HG03565 (cell line): ENCODE data around the gene R3HDML.

Experiments used
- ATAC-seq: cut with Tn5 transposase; IDR thresholded peaks from one replicate; pipeline ENCODE4 v1.9.1; 2021; ENCODE audit warnings: mild to moderate bottlenecking, moderate library complexity; ENCODE audit not compliant: unreplicated experiment

R3HDML gene

GRCh38 chr20:44398335-44398734 lies 61.5 kb downstream of the R3HDML start:
- ATAC-seq = no peak

- ATAC-seq = no peak
These were observed 62.6 kb downstream of the R3HDML start for GRCh38 chr20:44399446-44399845.

- no peak for ATAC-seq
These were observed 63.8 kb downstream of the R3HDML start for GRCh38 chr20:44400671-44400969.
